GM18517 (cell line): Measurements from ENCODE around the gene HORMAD2.
"Not testable (repeated sequence)": the region's sequence is repeated elsewhere in the genome, so short reads cannot be mapped to it uniquely, and the experiment has no call there.

Experiments used
- ATAC-seq: cut with Tn5 transposase; IDR thresholded peaks from one replicate; pipeline ENCODE4 v1.9.1; 2021; ENCODE audit warnings: mild to moderate bottlenecking, moderate library complexity; ENCODE audit not compliant: unreplicated experiment

Gene HORMAD2

GRCh38 chr22:30187529-30188407 is 107.5 kb downstream of the HORMAD2 start:
- ATAC-seq: no peak

- ATAC-seq: no peak
Measured at GRCh38 chr22:30188911-30189310, 108.6 kb downstream of the HORMAD2 start.

DNA sequence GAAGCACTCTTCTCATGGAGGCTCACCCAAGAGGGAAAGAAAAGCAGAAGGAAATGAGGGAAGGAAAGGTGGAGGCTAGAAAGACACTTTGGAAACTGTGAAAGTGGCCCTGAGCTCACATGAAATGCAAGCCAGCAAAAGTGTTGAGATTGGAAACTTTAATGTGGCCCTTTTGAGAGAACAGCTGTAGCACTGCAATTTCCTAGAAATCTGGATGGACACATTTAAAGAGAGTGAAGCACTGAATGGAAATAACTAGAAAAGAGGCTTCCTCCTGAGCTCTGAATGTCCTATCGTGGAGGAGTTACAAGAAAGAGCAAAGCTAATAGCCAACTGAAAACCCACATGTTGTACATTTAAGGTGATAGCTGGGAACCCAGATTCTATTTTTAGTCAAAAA is 110.3 kb downstream of the HORMAD2 start:
- no peak for ATAC-seq

DNA sequence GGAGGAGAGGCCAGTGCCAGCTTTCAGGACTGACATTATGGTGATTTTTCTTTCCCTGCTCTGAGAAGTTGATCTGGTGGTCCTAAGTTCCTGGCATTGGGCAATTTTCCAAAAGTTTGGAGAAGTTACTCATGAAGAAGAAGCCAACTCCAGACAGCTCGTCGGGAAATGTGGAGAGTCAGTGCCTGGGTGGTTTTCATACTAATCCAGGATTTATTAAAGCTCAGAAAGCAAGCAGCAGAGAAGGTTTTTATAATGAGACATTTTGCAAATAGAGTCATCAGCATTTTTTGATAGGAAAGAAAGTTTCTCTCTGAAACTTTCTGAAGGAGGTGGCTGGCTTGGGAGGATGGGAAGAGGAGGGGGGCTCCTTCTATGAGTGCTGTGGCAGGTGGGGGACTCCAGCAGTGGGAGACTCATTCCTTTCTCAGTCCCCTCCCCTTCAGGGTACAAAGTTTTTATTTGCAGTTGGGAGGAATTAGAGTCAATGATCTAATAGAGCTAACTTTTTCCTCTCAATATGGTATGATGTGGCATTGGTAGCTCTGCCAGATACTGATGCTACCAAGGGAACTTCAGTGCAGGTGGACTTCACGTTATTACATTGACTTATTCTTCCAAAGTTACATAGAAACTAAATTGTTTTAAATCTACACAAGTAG is 110.9 kb downstream of the HORMAD2 start:
- ATAC-seq: no peak

DNA sequence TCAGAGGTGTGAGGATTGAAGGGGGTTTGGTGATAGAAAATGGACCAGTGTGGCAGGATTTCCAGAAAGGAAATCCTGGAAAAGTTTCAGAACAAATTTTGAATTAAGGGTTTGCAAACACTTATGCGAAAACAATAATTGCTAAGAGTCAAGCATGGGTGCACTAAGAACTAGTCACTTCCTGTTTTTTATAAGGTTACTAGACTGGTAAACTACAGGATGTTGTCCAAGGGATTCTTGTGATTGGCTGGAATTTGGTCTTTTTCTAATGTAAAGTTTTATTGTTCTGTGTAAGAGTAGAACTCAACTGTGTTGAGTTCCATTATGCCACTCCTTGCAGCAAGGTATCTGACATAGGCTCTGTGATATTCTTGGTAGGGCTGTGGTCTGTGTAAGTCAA is 112.2 kb downstream of the HORMAD2 start:
- no peak for ATAC-seq

- no peak for ATAC-seq
Measured at GRCh38 chr22:30193031-30193775, 112.9 kb downstream of the HORMAD2 start.

DNA sequence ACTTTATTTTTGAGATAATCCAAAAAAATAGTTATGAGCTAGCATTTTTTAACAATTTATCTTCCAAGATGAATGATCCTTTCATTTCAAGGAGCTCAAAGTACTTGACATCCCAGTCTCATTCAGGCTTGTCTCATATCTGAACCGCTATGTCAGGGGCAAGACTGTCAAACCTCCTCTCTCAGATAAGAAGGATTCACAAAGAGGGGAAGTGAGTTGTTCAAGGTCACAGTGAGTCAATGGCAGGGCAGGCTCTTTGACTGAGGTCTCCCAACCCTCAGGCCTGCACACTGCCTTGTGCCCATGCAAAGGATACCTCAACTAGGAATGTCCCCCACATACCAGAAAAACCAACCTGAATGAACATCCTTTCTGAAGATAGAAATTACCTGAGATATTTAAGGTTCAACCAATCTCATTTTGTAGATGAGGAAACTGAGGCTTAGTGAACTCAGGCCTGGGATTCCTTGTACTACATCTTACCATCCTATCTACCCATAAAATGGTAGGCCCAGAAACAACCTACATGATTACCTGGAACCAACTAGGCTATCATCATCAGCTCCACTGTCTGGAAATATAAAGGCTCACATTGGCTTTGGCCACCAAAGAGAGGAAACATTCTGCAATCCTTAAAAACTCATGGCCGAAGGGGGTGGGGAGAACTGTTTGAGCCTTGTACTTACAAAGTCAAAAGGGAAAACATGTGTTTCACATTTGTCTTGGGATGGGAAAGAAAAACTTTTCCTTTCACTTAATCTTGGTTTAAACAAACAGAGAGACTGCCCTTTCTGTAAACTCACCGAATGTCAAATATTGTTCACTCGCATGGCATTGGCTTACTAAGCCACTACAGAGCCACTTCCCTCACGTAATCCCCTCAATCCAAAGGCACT is 115.2 kb downstream of the HORMAD2 start:
- no peak for ATAC-seq

- ATAC-seq: no peak
Measured at GRCh38 chr22:30196141-30196879, 116.0 kb downstream of the HORMAD2 start.

- ATAC-seq: no peak
Measured at GRCh38 chr22:30196880-30197336, 116.6 kb downstream of the HORMAD2 start.

DNA sequence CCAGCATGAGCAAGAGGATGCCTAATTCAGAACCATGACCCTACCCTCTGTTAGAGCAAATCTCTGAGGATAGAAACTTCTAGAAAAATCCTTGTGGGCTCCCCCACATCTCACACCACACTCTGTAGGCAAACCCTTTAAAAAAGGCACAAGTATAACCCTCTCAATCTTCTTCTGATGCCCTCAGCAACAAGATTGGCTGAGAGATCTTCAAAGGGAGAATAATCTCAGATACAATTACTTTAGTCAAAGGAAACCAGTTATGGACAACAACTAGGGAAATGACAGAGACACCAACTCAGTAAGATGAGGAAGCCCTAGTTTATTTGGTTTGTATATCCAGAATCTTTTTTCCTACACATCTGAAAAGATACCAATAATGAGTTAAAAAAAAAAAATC is 117.1 kb downstream of the HORMAD2 start:
- no peak for ATAC-seq

GRCh38 chr22:30198152-30198825 is 118.0 kb downstream of the HORMAD2 start:
- ATAC-seq: no peak

- ATAC-seq: no peak
Measured at GRCh38 chr22:30198921-30199320, 118.7 kb downstream of the HORMAD2 start.

DNA sequence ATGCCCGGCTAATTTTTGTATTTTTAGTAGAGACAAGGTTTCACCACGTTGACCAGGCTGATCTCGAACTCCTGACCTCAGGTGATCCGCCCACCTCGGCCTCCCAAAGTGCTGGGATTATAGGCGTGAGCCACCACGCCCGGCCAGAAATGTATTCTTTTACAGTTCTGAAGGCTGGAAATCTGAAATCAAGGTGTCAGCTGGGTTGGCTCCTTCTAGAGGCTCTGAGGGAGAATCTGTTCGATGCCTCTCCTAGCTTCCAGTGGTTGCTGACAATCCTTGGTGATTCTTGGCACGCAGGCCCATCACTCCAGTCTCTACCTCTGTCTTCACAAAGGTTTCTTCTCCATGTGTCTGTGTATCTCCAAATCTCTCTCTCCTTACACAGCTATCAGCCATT is 120.6 kb downstream of the HORMAD2 start:
- ATAC-seq: not testable (repeated sequence)

DNA sequence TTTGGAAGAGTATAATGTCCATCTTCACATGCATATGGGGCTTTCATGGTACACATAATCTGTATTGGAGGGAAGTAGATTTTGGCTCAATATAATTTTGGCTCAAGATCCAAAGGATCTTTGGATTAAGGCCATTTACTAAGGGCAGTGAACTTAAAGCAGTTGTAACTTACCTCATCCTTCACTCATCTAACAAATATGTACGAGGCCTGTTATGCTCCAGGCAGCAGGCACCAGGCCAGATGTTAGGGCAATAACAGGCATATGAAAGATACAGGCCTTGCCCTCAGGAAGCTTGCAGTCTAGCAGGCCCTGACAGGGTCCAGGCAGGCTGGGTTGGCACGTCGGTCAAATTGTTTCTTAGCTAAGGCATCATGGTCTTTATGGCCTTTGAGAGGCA is 121.7 kb downstream of the HORMAD2 start:
- ATAC-seq: no peak

DNA sequence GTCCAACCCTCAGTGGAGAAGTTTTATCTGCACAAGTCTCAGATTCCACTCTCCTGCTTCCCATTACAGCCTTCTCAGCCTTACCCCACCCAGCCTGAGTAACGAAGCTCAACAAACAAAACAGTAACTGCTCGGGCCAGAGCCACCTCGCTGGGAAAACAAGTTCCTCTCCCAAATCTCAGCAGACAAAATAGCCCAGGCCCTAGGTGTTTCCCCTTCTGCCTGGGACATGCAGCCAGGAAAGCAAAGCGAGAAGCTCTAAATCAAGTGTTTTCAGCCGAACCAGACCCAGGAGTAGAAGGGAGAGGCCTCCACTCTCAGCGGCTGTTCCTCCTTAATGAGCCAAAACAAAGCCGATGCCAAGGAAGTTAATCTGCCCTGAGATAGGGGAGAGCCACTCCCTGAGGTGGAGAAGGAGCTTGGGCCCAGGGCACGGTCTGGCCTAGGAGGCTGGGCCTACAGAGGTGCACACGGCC is 122.3 kb downstream of the HORMAD2 start:
- no peak for ATAC-seq

GRCh38 chr22:30204015-30204741 is 123.9 kb downstream of the HORMAD2 start:
- no peak for ATAC-seq

DNA sequence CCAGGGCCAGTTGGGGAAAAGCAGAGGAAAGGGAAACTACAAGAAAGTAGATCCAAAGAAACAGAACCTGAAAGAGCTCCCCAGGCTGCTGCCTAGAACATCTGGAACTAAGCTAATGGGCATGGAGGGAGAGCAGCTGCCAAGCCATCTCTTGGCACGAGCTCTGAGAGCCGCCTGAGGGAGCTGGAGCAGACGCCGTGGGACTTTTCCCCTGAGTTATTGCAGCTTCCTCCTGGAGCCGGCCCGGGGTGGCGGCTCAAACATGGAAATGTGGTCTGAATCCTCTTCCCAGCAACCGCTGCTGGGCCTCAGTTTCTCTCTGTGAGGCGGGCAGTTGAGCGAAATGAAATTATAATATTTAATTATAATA is 124.5 kb downstream of the HORMAD2 start:
- ATAC-seq: no peak

DNA sequence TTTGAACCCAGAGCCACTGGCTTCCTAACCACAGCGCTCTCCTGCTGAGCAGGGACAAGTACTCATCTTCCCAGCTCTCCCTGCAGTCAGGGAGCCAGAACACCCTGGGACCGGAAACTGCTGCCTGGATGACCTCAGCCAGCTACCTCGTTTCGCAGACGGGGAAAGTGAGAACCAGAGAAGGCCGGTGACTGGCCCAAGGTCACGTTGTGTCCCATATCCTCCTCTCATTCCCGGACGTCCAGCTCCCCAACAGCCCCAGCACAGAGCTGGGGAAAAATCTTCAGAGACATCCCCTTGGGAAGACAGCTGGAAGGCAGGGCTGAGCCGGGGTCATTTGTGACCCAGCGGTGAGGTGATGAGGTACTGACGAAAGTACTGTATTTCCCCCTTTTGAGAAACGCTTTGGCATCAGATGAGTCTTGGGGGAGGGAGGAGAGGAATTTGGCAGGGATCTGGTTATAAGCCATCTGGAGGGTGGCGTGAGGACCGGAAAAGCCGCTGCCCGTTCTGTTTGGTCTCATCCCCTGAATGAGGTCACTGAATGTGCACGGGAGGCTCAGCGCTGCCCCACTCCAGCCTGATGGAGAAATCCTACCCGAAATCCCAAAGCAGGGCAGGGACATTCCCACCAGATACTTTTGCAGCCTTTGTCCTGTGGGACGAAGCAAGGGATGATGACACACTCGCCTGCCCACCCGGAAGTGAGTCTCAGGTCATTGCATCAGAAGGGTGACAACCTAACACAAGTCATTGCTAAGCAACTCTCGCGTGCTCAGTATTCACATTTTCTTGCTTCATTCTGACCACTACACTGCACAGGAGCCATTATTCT is 125.2 kb downstream of the HORMAD2 start:
- no peak for ATAC-seq
